Embryonic facial prominence (tissue), 1 donor: Measurements from ENCODE around the gene SLC49A4.

Experiments used
- DNase-seq: peaks from one replicate; pipeline ENCODE4 v3.0.0-alpha.2; 2016; ENCODE audit errors: extremely low spot score

SLC49A4 gene

DNA sequence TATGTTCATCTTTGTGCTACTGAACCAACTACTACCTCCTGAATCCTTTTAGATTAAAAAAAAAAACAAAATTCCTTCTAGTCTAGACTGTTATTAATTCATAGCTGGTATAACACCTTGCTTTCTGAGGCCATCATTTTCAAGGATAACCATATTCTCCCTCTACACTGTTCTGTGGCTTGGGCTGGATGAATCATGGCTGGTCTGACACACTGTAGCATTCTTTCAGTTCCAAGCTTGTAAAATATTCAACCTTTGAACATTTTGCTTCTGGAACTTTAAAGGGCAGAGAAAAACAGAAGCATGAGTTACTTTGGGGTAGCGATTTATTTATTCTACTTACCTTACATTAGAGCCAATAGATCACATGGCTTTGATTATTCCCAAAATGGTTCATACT lies 8.8 kb upstream of the SLC49A4 start:
- DNase-seq = no peak

DNA sequence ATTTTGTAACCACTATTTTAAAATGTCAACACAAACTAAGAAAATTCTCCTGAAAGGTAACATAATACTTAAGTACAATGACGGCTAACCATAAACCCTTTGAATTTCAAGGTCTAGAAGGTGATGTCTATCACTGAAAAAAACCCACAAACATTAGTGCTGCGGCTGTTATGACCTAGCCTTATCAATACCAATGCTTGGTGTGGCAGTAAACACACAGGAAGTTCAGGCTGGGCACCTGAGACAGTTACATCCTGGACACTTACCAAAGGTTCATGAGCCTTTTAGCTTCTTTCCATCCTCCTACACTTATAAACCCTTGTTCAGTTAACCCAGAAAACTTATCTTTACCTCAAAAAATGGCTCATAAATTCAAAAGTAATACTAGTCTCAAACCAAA lies 7.0 kb upstream of the SLC49A4 start:
- DNase-seq = no peak

DNA sequence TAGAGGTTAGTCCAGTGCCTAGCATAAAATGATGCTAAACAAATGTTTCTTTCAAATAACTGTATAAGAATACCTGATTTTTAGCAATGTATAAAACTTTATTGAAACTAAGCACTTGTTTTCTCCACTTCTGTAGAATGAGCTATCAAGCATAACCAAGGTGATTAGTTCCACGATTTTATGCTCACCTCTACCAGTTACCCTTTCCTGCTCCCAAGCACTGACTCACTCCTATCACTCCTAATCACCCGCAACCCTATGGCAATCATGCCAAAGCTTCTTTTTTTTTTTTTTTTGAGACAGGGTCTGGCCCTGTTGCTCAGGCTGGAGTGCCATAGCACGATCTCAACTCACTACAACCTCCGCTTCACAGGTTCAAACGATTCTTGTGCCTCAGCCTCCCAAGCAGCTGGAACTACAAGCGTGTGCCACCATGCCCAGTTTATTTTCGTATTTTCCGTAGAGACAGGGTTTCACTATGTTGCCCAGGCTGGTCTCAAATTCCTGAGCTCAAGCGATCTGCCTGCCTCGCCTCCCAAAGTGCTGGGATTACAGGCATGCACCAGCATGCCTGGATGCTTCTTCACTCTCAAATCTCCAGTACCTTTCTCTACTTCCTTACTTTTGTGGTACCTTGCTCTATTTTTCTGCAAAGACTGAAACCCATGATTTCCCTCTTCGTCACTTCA lies 5.1 kb upstream of the SLC49A4 start:
- DNase-seq = no peak

DNA sequence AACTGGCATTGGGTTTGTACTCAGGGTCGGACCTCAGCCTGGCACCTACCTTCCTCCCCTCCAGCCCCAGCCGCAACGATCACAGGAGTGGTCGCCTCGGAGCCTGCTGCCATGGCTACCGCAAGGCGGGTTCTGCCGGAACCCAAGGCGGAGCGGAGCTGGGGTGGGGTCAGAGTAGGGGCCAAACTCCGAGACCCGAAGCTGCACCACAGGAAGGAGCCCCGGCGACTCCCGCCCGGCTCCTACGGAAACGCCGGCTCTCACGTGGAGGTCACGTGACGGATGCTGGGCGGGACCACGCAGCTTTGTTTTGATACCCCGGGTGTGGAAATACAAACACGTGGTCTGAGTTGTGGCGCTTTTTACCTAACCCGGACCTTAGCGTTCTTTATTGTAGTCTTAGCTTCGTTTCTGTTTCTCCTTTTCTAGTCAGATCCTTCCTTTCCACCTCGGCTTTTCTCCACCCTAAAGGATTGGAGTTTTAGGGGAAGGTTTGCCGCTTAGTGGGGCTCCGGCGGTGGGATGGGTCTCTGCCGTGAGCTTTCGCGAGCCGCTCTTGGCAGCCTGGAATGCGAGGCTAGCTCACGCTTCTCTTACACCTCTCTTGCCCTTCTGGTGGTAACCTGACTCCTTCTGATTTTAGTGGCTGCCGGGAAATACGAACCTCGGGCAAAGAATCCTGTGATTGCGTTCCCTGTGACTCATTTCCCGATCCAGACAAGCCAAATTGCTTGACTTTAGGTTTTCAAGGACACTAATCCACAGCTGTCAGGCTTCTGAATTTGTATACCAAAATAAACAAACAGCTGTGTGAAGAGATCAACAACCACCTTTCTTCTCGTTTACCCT lies 1.1 kb upstream of the SLC49A4 start, which contains the start of gene HSPBAP1:
Gene HSPBAP1, minus strand, starts transcription at position 264 of the 849 bp plus-strand sequence. Its CDS starts 151 bp downstream, at position 113.
- peak; percentile 74 for DNase-seq

DNA sequence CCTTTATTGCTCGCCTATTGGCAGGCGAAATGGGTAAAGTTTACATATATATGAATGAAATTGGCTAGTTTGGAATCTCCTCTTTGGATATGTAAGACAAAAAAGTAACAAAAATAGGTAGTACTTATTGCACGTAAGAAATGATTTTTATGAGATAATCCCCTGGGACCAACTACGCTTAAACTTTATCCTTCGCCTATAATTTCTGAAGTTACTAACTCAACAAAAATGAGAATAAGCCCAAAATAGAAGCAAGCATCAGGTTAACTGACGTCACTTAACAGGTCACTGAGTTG lies 438 bp upstream of the SLC49A4 start:
- no peak for DNase-seq

DNA sequence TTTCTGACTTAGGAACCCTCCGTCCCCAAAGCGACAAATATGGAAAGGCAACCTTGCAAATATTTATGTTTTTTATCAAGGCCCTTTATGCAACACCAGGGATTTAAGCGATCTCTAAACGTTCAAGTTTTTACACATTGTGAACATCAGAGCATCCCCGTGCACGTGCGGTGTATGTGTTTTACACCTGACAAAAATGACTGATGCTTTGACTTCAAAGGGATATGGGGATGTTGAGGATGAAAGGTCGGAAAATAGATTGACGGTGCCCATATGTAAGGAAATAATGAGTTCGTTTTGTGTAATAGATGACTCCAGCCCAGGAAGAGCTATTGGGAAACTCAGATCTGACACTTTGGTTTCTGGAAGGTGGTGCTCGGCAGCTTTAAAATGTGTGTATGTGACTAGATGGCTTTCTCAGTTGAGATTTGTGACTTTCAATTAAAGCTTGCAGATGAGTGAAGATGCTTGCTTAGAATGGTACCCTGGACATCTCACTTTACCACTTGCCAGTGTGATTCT lies 866 bp downstream of the SLC49A4 start:
- DNase-seq = no peak

DNA sequence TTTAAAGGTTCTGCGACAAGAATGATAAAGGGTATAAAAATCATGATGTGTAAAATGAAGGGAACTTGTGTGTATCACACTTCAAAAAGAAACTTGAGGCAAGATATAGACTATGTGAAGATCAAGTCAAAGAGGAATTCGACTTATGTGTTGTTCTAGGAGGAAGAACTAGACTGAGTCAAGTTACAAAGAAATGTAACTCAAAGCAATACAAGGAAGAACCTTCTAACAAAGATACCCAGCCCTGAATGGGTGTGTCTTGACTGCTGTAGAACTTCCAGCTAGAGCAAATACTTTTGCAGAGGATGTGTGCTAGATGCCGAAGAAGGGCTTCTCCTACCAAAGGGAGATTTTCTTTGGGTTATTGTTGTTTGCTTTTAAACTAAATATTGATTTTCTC lies 2.4 kb downstream of the SLC49A4 start:
- no peak for DNase-seq

DNA sequence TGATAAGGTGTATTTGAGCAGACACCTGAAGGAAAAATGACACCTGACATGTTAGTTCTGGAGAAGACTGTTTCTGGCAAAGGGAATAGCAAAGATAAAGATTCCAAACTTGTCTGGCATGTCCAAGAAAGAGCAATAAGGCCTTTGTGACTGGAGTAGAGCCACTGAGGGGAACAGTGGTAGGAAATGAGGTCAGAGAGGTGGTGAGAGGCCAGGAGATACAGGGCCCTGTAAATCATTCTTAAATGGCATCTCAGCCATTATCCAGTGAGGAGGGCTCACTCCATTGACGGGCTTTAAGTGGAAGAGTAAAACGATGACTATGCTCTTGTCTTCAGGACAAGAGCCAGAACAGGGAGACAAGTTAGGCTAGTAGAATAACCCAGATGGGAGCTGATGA lies 4.5 kb downstream of the SLC49A4 start:
- DNase-seq = no peak

DNA sequence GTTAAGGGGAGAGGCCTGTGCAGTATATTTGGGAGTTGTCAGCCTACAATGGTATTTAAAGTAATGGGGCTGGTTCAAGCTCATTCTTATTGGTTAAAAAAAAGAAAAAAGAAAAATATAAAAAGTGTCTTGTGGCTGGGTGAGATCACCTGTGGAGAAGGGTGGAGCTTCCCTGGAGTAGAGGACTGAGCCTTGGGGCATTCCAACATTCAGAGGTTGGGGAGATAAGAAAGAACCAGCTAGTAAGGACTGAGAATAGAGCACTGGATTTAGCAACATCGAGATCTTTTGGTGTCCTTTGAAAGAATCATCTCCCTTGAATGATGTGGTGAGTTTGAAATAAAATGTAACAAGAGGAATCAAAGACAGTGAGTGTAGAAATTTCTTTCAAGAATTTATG lies 5.2 kb downstream of the SLC49A4 start:
- no peak for DNase-seq

DNA sequence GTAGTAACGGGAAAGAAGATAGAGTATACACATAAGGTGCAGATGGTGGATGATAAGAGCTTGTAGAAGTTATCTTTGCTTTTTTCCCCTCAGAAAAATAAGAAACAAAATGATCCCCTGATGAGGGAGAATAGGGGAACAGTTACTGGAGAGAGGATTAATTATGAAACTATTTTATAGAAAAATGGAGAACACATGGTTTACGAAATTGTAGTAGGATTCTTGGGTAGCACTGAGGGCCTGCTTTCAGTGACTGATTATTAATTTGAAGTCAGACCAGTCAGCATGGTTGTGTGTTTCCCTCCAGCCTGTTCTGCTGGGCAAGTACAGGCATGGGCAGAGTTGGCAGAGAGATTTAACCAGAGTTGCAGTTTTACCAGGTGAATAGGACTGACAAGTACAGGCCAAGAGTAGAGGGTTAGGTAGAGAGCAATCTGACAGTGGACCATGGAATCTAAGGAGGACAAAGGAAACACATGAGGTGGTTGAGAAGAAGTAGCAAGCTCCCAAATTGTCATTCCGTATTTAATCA lies 5.9 kb downstream of the SLC49A4 start:
- no peak for DNase-seq

DNA sequence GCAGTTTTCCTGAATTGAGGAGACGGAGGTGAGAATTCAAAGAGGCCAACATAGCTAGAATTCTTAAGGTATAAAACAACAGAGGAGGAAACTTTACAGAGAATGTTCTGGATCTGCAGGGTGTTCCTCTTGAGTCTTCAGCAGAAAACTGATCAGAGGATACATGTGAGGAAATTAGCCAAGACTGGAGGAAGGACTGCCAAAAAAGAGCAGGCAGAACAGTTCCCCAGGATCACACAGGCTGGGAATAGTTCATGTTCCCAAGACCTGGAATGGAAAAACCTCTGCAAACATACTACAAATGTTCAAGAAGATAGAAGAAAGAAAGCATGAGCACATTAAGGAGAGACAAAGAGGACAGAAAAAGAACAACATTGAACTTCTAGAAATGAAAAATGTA lies 7.5 kb downstream of the SLC49A4 start:
- DNase-seq = no peak

DNA sequence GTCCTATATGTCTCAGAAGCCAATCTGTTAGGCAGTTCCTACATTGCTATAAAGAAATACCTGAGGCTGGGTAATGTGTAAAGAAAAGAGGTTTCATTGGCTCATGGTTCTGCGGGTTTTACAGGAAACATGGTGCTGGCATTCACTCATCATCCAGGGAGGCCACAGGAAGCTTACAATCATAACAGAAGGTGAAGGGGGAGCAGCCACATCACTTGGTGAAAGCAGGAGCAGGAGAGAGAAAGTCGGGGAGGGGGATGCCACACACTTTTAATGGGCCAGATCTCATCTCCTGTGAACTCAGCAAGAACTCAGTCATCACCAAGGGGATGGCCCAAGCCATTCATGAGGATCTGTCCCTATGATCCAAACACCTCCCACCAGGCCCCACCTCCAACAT lies 9.1 kb downstream of the SLC49A4 start:
- no peak for DNase-seq

DNA sequence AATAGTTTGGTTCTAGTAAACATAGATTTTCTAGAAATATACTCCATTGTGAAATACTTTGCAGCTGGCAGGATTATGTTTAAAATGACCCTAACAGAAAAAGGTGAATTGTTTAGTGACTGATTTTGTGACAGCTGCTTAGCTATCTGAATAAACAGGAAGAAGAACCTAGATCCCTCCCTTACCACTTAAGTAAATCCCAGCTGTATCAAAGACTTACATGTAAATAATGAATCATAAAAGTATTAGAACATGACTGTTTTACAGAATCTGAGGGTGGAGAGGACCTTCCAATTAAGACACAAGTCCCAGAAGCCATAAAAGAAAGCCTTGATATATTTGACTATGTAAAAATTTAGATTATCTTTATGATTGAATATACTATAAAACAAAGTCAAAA lies 15.9 kb downstream of the SLC49A4 start:
- no peak for DNase-seq

DNA sequence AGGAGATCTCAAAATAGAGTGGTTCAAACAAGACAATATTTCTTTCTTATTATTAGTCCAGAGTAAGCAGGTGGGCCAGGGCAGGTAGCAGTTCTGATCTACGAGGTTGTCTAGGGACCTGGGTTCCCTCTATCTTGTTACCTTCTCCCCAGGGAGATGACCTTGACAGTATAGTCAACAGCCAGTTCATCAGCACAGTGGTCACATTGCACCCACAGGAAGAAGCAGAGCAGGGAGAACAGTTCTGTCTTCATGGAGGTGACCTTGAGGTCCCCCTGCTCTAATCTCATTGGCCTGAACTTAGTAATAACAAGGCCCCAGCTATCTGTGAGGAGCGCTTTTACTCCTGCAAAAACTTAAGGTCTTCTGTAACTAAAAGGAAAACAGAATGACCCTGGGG lies 21.7 kb downstream of the SLC49A4 start:
- no peak for DNase-seq

DNA sequence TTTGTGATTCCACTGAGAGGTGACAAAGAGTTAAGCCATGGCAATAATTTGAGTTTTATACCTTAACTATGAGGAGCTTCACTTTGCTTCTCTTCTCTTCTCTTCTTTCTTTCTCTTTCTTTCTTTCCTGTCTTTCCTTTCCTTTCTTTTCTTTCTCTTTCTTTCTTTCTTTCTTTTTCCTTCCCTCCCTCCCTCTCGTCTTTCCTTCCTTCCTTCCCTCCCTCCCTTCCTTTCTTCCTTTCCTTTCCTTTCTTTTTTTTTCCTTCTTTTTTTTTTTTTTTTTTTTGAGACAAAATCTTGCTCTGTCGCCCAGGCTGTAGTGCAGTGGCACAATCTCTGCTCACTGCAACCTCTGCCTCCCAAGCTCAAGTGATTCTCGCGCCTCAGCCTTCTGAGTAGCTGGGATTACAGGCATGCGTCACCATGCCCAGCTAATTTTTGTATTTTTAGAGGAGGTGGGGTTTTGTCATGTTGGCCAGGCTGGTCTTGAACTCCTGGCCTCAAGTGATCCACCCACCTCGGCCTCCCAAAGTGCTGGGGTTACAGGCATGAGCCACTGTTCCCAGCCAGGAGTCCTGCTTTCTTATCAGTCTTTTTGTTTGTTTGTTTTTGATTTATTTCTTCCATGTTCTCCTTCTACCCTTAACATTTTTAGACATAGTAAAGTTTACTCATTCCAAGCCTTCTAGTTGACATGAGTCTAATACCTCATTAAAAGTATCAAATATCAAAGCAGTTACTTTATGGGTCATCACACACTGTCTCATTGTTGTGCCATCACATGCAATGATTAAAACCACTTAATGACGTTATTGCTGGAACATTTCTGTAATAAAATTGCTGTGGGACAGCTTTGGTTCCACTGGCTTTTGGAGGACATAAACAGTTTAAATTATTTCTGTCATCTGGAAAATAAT lies 29.9 kb downstream of the SLC49A4 start:
- DNase-seq = no peak

DNA sequence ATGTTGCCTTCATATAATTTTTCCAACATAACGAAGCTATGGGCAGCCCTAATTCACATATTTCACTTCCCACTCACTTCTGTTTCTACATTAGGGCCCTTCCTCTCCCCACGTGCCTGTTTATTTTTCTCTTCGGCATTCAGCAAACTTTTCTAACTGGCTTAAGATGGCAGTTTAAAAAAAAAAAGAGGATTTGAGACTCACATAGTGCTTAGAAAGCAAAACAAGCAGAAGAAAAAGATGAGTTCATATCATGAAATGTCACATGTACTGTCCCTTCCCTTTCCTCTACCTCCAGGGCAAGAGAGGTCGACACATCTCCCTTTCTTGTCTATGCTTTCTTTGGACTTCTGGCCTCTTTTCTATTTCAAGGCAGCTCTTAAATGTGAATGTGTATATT lies 30.6 kb downstream of the SLC49A4 start:
- DNase-seq = no peak

DNA sequence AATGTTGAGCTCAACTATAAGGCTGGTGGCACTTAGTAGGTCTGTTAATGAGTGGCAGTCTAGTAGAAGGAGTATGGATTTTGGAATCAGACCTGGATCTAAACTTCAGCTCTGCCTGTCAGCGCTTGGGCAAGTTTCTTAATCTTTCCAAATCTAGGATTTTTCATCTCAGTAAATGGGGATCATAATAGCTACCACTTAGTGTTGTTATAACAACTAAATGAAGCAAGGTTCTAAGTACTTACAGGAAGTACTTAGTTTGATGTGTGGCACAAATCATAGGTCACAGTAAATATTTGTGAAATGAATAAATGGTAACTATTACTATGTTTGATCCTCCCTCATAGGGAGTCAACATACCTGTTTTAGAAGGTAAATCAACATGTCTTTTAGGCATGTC lies 31.4 kb downstream of the SLC49A4 start:
- no peak for DNase-seq

DNA sequence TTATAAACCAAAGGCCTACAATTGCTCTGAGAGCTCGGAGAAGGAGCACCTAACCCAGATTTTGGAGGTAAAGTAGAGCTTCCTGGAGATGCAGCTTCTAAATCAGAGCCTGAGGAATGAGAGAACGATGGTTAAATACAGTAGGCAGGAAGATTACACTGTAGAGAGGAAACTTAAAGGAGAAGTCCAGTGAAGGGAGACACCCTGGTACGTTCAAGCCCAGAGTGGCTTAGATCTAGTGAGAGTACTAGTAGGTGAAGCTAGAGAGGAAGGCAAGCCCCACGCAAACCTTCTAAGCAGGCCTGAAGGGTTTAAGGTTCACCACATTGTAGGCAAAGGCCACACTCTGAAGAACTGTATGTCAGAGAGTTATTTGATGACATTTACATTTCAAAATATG lies 33.4 kb downstream of the SLC49A4 start:
- no peak for DNase-seq

DNA sequence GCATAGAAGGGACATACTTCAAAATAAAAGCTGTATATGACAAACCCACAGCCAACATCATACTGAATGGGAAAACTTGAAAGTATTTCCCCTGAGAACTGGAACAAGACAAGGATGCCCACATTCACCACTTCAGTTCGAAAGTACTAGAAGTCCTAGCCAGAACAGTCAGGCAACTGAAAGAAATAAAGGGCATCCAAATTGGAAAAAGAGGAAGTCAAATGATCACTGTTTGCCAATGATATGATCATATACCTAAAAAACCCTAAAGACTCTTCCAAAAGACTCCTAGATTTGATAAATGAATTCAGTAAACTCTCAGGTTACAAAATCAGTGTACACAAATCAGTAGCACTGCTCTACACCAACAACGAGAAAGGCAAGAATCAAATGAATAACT lies 40.7 kb downstream of the SLC49A4 start:
- DNase-seq = no peak

DNA sequence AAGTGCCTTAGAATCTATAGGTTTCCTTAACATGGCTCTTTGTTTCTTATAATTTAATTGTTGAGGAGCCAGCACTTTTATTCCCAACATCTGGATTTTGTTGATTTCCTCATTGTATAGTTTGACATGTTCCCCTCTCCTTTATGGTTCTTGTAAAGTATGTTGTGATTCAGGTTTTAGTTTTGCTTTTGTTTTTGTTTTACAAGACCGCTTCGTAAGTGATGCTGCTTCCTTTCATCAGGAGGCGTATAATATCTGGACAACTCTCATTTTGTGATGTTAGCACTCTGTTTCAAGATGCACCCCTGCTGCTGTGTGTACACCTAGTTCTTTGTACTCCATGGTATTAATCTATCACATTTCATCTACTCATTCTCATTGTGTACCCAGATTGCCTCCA lies 48.7 kb downstream of the SLC49A4 start:
- no peak for DNase-seq

DNA sequence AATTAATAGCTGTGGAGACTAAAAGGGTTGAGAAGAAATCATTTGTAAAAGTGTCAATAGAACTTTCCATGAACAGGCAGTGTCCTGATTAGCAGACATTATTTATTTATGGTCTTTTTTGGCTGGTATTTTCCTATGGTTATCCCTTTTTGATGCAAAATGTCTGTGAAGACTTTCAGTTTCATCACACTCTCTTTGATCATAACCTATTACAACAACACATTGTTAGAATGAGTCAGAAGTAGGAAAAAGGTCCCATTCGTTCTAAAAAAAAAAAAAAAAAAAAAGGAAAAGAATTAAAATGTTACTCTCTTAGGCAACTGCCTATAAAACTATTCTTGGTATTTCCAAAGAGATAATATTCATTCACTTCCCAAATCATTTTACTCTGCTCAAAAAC lies 62.1 kb downstream of the SLC49A4 start:
- DNase-seq = no peak

DNA sequence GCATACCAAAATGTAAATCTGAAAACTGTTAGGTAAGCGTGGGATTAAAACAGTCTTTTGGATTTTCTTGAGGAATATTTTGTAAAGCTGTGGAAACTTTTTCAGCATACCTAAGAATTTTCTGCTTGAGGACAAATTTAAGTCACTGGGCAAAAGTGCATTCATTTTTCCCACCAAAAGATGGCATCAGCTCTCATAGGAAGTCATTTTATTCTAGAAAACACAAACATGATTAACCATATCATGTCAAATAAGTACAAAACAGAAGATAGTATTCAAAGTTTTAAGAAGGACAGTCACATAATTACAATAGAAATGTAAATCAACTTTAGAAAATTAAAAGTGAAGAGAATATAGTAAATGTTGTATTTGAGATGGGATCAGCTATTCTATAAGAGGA lies 63.5 kb downstream of the SLC49A4 start:
- DNase-seq = no peak
